ENCODE data around the gene ADCK2.

DNA sequence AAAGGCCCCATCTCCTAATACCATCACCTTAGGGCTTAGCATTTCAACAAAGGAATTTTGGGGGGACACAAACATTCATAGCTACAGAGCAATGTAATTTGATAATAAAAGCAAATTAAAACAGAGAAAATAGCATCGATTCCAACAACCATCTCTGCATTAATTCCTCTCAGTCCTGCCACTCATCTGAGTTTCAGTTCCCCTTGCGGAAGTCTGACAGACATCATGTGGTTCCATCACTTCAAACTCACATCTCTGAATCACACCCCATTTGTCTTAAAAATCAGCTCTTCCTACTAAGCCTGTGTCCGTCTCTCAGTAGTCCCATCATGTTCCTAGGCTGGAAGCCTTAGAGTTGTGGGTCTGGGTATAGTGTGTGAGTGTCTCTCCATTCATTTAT lies 3.6 kb downstream of the ADCK2 start:
- TF ChIP-seq POLR2A (IDR thresholded peaks at IDR 0.05) (no peak), POLR2AphosphoS5 (IDR thresholded peaks at IDR 0.05) (no peak)
- TF ChIP-seq, protein P1, sequence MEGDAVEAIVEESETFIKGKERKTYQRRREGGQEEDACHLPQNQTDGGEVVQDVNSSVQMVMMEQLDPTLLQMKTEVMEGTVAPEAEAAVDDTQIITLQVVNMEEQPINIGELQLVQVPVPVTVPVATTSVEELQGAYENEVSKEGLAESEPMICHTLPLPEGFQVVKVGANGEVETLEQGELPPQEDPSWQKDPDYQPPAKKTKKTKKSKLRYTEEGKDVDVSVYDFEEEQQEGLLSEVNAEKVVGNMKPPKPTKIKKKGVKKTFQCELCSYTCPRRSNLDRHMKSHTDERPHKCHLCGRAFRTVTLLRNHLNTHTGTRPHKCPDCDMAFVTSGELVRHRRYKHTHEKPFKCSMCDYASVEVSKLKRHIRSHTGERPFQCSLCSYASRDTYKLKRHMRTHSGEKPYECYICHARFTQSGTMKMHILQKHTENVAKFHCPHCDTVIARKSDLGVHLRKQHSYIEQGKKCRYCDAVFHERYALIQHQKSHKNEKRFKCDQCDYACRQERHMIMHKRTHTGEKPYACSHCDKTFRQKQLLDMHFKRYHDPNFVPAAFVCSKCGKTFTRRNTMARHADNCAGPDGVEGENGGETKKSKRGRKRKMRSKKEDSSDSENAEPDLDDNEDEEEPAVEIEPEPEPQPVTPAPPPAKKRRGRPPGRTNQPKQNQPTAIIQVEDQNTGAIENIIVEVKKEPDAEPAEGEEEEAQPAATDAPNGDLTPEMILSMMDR (IDR thresholded peaks at IDR 0.05) = no peak

All from prostate gland (tissue), 2 donors.